ENCODE data around the gene RASSF3.

- no peak for TF ChIP-seq CTCF (IDR thresholded peaks at IDR 0.05)
- TF ChIP-seq POLR2AphosphoS5 (IDR thresholded peaks at IDR 0.05): no peak
Measured at GRCh38 chr12:64577046-64577445, 33.2 kb upstream of the RASSF3 start.

Measured in sigmoid colon (tissue), 4 donors.